Measurements from ENCODE around the gene PTK6. TPM values are rescaled to one million over a fixed set of nuclear protein-coding genes. Genes with fewer than 3 reads are reported as not detected.

Gene PTK6
- polyA plus RNA-seq, 2 of the 4 experiments (the other 2 are of a cell fraction), result 1.2 to 2.0 TPM

DNA sequence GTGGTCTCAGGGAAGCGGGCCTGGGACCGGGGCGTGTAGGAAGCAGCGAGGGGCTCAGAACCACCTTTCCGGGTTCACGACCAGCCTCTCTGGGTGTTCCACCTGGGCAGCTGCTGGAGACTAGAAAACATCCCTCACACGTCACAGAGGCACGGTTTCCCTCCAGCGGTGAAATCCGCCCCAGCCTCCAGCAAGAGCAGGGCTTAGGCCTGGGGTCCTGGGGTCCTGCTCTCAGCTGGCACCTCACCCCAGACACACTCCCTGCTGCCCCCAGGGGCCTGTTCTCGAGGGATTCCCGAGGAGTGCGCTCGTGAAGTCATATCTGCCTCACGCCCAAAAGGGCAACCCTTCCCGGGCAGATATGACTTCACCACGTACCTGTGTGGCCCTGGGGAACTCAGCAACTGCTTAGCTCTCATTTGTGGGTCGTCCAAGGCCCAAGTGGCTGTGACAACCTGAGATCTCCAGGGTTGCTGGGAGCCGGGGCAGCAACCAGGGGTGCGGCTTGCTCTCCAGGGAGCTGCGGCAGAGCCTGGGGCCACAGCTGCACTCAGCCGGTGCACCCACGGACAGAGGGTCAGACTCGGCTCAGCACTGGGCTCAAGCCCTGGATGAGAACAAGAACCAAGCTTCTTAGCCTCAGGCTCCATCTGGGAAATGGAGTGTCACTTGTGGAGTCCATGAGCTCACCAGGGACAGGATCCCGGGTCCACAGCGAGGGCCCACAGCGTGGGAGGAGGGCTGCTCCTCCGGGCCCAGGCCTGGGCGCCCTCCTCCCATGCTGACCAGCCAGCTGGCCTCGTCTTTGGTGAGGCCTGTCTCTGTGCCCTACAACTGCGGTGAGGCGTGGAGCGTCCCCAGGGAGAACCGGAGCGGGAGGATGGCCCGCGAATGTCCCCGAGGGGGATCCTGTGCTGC, 17.4 kb upstream of the PTK6 start:
- peak overlapping the region in 1 of 2 experiments; percentile 83; a peak in 1 of 6 replicates for H3K27ac ChIP-seq
- no peak for FAIRE-seq
- no peaks in the 10 kb centered on the region for H3K9me3 ChIP-seq
- WGBS (ENCODE audit: missing lambda C conversion rate), result 84% methylated on average over 32 of the region's 38 CpGs
- ATAC-seq, result peak in 1 of 2 experiments; percentile 6; a peak in 3 of 6 replicates
- ChIA-PET CTCF (interaction anchor here (1.0 to 9.1 kb wide), 3 partner anchors 9 to 27 kb away, joined by 3 to 93 read pairs (median 4); partner anchors contain the start of gene PTK6), POLR2A (no interaction called here)
- no peak for DNase-seq (ENCODE audit: low read depth in 1 of 2, low spot score in 1 of 2)
- H3K4me2 ChIP-seq, result peak overlapping the region; percentile 100
- no peak for TF ChIP-seq ESRRA (IDR thresholded peaks at IDR 0.05; ENCODE audit: borderline replicate concordance, low read length)
- TF ChIP-seq HEYL (CRISPR knock-in tag; IDR thresholded peaks at IDR 0.05), result no peak
- TF ChIP-seq, protein P1, sequence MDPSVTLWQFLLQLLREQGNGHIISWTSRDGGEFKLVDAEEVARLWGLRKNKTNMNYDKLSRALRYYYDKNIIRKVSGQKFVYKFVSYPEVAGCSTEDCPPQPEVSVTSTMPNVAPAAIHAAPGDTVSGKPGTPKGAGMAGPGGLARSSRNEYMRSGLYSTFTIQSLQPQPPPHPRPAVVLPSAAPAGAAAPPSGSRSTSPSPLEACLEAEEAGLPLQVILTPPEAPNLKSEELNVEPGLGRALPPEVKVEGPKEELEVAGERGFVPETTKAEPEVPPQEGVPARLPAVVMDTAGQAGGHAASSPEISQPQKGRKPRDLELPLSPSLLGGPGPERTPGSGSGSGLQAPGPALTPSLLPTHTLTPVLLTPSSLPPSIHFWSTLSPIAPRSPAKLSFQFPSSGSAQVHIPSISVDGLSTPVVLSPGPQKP (IDR thresholded peaks at IDR 0.05; ENCODE audit: low read depth, low read length), result no peak
- no peak for TF ChIP-seq RNF2 (IDR thresholded peaks at IDR 0.05; ENCODE audit: borderline replicate concordance, low read depth)
- TF ChIP-seq FOSL2 (IDR thresholded peaks at IDR 0.05), result no peak
- no peak for TF ChIP-seq FOSL2 (CRISPR knock-in tag; IDR thresholded peaks at IDR 0.05)
- no peak for TF ChIP-seq HOXB5 (CRISPR knock-in tag; IDR thresholded peaks at IDR 0.05)
- TF ChIP-seq TP53 (CRISPR knock-in tag; IDR thresholded peaks at IDR 0.05), result no peak
- no peak for TF ChIP-seq RFX5 (IDR thresholded peaks at IDR 0.05)
- no peak for TF ChIP-seq PHF8 (IDR thresholded peaks at IDR 0.05; ENCODE audit: borderline replicate concordance, low read depth)
- TF ChIP-seq, protein P2, sequence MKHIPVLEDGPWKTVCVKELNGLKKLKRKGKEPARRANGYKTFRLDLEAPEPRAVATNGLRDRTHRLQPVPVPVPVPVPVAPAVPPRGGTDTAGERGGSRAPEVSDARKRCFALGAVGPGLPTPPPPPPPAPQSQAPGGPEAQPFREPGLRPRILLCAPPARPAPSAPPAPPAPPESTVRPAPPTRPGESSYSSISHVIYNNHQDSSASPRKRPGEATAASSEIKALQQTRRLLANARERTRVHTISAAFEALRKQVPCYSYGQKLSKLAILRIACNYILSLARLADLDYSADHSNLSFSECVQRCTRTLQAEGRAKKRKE (CRISPR knock-in tag; IDR thresholded peaks at IDR 0.05; ENCODE audit: low read depth), result no peak
- no peak for TF ChIP-seq FOSB (CRISPR knock-in tag; IDR thresholded peaks at IDR 0.05)
- TF ChIP-seq MYC (IDR thresholded peaks at IDR 0.05; ENCODE audit: borderline replicate concordance, low read length), result no peak
- TF ChIP-seq KDM1A (IDR thresholded peaks at IDR 0.05; ENCODE audit: low read depth), result no peak
- TF ChIP-seq HOXB13 (CRISPR knock-in tag; IDR thresholded peaks at IDR 0.05; ENCODE audit: low read depth), result no peak
- no peak for TF ChIP-seq EHMT2 (IDR thresholded peaks at IDR 0.05; ENCODE audit: low read depth)
- TF ChIP-seq ZC3H11A (IDR thresholded peaks at IDR 0.05), result no peak
- no peak for TF ChIP-seq FOXS1 (CRISPR knock-in tag; IDR thresholded peaks at IDR 0.05)
- TF ChIP-seq, protein P3, sequence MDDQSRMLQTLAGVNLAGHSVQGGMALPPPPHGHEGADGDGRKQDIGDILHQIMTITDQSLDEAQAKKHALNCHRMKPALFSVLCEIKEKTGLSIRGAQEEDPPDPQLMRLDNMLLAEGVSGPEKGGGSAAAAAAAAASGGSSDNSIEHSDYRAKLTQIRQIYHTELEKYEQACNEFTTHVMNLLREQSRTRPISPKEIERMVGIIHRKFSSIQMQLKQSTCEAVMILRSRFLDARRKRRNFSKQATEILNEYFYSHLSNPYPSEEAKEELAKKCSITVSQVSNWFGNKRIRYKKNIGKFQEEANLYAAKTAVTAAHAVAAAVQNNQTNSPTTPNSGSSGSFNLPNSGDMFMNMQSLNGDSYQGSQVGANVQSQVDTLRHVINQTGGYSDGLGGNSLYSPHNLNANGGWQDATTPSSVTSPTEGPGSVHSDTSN (IDR thresholded peaks at IDR 0.05), result no peak
- peaks cover 4% of the 10 kb centered on the region; the same call in 1 of the 3 replicates for H3K4me1 ChIP-seq
- peak overlapping the region; percentile 71 for H3K4me3 ChIP-seq

DNA sequence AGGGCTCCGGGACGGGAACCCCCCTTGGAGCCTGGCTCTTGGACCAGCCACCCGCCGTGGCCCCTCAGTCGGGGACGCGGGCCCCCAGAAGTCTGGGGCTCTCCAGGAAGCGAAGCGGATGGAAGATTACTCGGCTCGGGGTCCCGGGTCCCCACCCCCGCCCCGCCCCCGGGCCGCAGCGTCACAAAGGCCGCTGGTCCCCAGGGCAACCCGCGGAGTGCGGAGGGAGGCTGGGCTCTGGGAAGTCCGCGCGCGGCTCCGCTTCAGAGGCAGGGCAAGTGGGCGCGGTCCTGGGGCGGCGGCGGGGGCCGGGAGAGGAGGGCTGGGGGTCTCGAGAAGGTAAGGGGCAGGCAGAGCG, 16.7 kb upstream of the PTK6 start, which contains the start of gene FNDC11:
FNDC11 (plus strand) TSS at position 227 of the 358 bp plus-strand sequence. CDS start 1,505 bp downstream, outside the sequence.
- no peak for DNase-seq (ENCODE audit: low read depth in 1 of 2, low spot score in 1 of 2)
- Histone ChIP-seq H3K4me3 (peak within 1 kb of the TSS; percentile 71), H3K27ac (peak within 1 kb of the TSS; percentile 73 to 83), H3K4me1 (peaks cover 4% of the 10 kb centered on the region; the same call in 1 of the 3 replicates), H3K4me2 (peak within 1 kb of the TSS; percentile 100), H3K9me3 (no peaks in the 10 kb centered on the region)
- ATAC-seq, result no peak
- WGBS (ENCODE audit: missing lambda C conversion rate), result 0% methylated on average over 7 of the region's 34 CpGs
- ChIA-PET POLR2A (no interaction called here), CTCF (interaction anchor here (1.4 to 9.1 kb wide), 2 partner anchors 15 to 28 kb away, joined by 3 to 93 read pairs; partner anchors contain the start of gene PTK6)
- FAIRE-seq, result no peak
- TF ChIP-seq EP300 (IDR thresholded peaks at IDR 0.05), result no peak
- TF ChIP-seq, protein P4, sequence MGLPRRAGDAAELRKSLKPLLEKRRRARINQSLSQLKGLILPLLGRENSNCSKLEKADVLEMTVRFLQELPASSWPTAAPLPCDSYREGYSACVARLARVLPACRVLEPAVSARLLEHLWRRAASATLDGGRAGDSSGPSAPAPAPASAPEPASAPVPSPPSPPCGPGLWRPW (IDR thresholded peaks at IDR 0.05), result no peak
- no peak for TF ChIP-seq NR3C1 (IDR thresholded peaks at IDR 0.05)
- TF ChIP-seq, protein P5, sequence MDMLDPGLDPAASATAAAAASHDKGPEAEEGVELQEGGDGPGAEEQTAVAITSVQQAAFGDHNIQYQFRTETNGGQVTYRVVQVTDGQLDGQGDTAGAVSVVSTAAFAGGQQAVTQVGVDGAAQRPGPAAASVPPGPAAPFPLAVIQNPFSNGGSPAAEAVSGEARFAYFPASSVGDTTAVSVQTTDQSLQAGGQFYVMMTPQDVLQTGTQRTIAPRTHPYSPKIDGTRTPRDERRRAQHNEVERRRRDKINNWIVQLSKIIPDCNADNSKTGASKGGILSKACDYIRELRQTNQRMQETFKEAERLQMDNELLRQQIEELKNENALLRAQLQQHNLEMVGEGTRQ (IDR thresholded peaks at IDR 0.05), result no peak
- no peak for TF ChIP-seq JUNB (IDR thresholded peaks at IDR 0.05)
- TF ChIP-seq, protein P6, sequence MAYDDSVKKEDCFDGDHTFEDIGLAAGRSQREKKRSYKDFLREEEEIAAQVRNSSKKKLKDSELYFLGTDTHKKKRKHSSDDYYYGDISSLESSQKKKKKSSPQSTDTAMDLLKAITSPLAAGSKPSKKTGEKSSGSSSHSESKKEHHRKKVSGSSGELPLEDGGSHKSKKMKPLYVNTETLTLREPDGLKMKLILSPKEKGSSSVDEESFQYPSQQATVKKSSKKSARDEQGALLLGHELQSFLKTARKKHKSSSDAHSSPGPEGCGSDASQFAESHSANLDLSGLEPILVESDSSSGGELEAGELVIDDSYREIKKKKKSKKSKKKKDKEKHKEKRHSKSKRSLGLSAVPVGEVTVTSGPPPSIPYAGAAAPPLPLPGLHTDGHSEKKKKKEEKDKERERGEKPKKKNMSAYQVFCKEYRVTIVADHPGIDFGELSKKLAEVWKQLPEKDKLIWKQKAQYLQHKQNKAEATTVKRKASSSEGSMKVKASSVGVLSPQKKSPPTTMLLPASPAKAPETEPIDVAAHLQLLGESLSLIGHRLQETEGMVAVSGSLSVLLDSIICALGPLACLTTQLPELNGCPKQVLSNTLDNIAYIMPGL (CRISPR knock-in tag; IDR thresholded peaks at IDR 0.05; ENCODE audit: borderline replicate concordance), result no peak
- TF ChIP-seq, protein P7, sequence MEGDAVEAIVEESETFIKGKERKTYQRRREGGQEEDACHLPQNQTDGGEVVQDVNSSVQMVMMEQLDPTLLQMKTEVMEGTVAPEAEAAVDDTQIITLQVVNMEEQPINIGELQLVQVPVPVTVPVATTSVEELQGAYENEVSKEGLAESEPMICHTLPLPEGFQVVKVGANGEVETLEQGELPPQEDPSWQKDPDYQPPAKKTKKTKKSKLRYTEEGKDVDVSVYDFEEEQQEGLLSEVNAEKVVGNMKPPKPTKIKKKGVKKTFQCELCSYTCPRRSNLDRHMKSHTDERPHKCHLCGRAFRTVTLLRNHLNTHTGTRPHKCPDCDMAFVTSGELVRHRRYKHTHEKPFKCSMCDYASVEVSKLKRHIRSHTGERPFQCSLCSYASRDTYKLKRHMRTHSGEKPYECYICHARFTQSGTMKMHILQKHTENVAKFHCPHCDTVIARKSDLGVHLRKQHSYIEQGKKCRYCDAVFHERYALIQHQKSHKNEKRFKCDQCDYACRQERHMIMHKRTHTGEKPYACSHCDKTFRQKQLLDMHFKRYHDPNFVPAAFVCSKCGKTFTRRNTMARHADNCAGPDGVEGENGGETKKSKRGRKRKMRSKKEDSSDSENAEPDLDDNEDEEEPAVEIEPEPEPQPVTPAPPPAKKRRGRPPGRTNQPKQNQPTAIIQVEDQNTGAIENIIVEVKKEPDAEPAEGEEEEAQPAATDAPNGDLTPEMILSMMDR (IDR thresholded peaks at IDR 0.05), result no peak
- no peak for TF ChIP-seq FOSB (CRISPR knock-in tag; IDR thresholded peaks at IDR 0.05)
- no peak for TF ChIP-seq ZC3H11A (IDR thresholded peaks at IDR 0.05)
- no peak for TF ChIP-seq RNF2 (IDR thresholded peaks at IDR 0.05; ENCODE audit: borderline replicate concordance, low read depth)
- no peak for TF ChIP-seq MAZ (IDR thresholded peaks at IDR 0.05; ENCODE audit: borderline replicate concordance, low read depth, low read length)

Data from A549 (cell line).